ENCODE data around the gene ADAM10. TPM values are rescaled to one million over a fixed set of nuclear protein-coding genes. Genes with fewer than 3 reads are reported as not detected.

ADAM10 gene
- total RNA-seq, 1 experiment from 2014 or later: 159 TPM

- Mint-ChIP-seq H3K4me1 (peaks cover 10 to 13% of the 10 kb centered on the region in 2 experiments), H3K4me3 (no peak overlapping the region), H3K27me3 (ENCODE audit: low read depth) (no peaks in the 10 kb centered on the region), H3K9me3 (no peaks in the 10 kb centered on the region), H3K36me3 (ENCODE audit: insufficient read depth in 1 of 3, low read depth in 3 of 3) (peaks cover 19 to 42% (median 37%) of the 10 kb centered on the region in 3 experiments), H3K27ac (no peak overlapping the region)
- H2BK5ac ChIP-seq (ENCODE audit: insufficient read length, low read length): no peak overlapping the region
- H3T11ph ChIP-seq (ENCODE audit: low read length): no peak overlapping the region
- no peaks in the 10 kb centered on the region for H3K79me2 ChIP-seq (ENCODE audit: insufficient read depth, low read length)
- H3K27ac ChIP-seq (ENCODE audit: insufficient read length, low read depth, low read length): no peak overlapping the region
- no peaks in the 10 kb centered on the region for H3K79me1 ChIP-seq (ENCODE audit: insufficient read depth, low read depth, low read length, poor library complexity, severe bottlenecking)
- no peak overlapping the region for H3K4me2 ChIP-seq (ENCODE audit: insufficient read depth, insufficient read length, low read length)
- no peak overlapping the region for H3K14ac ChIP-seq (ENCODE audit: insufficient read depth, low read length)
- H4K91ac ChIP-seq (ENCODE audit: insufficient read length, low read depth, low read length): no peak overlapping the region
- no peak overlapping the region for H3K18ac ChIP-seq (ENCODE audit: insufficient read length, low read depth, low read length)
- no peak overlapping the region for H3K56ac ChIP-seq (ENCODE audit: insufficient read length, low read depth, low read length)
- no peak overlapping the region for H4K8ac ChIP-seq (replicated peaks; ENCODE audit: insufficient read length, low read depth, low read length)
- no peak overlapping the region for H2AK5ac ChIP-seq (ENCODE audit: insufficient read length, low read length)
- no peaks in the 10 kb centered on the region for H3K23me2 ChIP-seq (ENCODE audit: insufficient read length, low read depth, low read length, poor library complexity, severe bottlenecking)
- H3K9me3 ChIP-seq (ENCODE audit: control insufficient read depth, low read depth, low read length): no peaks in the 10 kb centered on the region
- no peak overlapping the region for H3K23ac ChIP-seq (ENCODE audit: insufficient read length, low read depth, low read length)
- H3K27me3 ChIP-seq (ENCODE audit: insufficient read depth, low read length): no peaks in the 10 kb centered on the region
- no peaks in the 10 kb centered on the region for H4K20me1 ChIP-seq (ENCODE audit: control insufficient read depth, insufficient read depth, insufficient read length)
- no peak overlapping the region for H4K5ac ChIP-seq (ENCODE audit: insufficient read length, low read depth, low read length)
- no peak overlapping the region for H3K4ac ChIP-seq (ENCODE audit: low read depth, low read length)
- WGBS (ENCODE audit: extremely low coverage, insufficient read length, low lambda C conversion rate): no CpG with 5 or more reads among the region's 3 CpGs
- H3K9ac ChIP-seq (ENCODE audit: extremely low read depth, insufficient read length, low read length): no peak overlapping the region
- no peak for TF ChIP-seq CTCF (conservative IDR thresholded peaks at IDR 0.05)
- H2BK12ac ChIP-seq (ENCODE audit: insufficient read length, low read depth, low read length): no peak overlapping the region
- no peak overlapping the region for H2BK15ac ChIP-seq (ENCODE audit: low read depth, low read length)
- DNase-seq: no peak
- no peak overlapping the region for H2BK20ac ChIP-seq (ENCODE audit: low read depth, low read length, poor library complexity, severe bottlenecking)
- H2AFZ ChIP-seq (ENCODE audit: low read length): no peak overlapping the region
- no peaks in the 10 kb centered on the region for H3K4me1 ChIP-seq (ENCODE audit: insufficient read depth, low read length)
- no peak overlapping the region for H2BK120ac ChIP-seq (ENCODE audit: low read depth, low read length, poor library complexity, severe bottlenecking)
Measured at GRCh38 chr15:58626378-58626777, 123.1 kb downstream of the ADAM10 start.

Data from H9 (cell line).